ENCODE data around the gene PLEKHF1.

- TF ChIP-seq POLR2A (IDR thresholded peaks at IDR 0.05) (no peak), CTCF (IDR thresholded peaks at IDR 0.05) (no peak)
These were observed 37.1 kb downstream of the PLEKHF1 start for GRCh38 chr19:29702161-29702962.

All from lower leg skin (tissue), 3 donors.